Tibial nerve (tissue), 3 donors: ENCODE data around the gene DPP9.

Experiments used
- CTCF ChIP-seq, 5 experiments: fragments of 200-600 bp in 3 of 5; fragments of 450-650 bp in 2 of 5; sonication (generic) in 3 of 5; IDR thresholded peaks; one replicate each; pipeline ENCODE4 v1.5.1; 2016 to 2019; ENCODE audit warnings: antibody characterized with exemption in 5 of 5, mild to moderate bottlenecking in 3 of 5, moderate library complexity in 2 of 5
- POLR2A ChIP-seq, 2 donors: fragments of 450-650 bp; IDR thresholded peaks; one replicate each; pipeline ENCODE4 v1.6.1; 2017; ENCODE audit warnings: antibody characterized with exemption in 2 of 2, mild to moderate bottlenecking in 2 of 2, moderate library complexity in 2 of 2

GRCh38 chr19:4701557-4701956 is 22.1 kb downstream of the DPP9 start:
- no peak for TF ChIP-seq CTCF (IDR thresholded peaks at IDR 0.05)
- TF ChIP-seq POLR2A (IDR thresholded peaks at IDR 0.05) = no peak
